ENCODE measurements around the gene SOHLH1.

GRCh38 chr9:135706288-135706687, 7.0 kb upstream of the SOHLH1 start:
- TF ChIP-seq REST (IDR thresholded peaks at IDR 0.05; ENCODE audit: insufficient read depth in 1 of 2, low read depth in 2 of 2, low read length in 1 of 2): no peak
- TF ChIP-seq, protein P1, sequence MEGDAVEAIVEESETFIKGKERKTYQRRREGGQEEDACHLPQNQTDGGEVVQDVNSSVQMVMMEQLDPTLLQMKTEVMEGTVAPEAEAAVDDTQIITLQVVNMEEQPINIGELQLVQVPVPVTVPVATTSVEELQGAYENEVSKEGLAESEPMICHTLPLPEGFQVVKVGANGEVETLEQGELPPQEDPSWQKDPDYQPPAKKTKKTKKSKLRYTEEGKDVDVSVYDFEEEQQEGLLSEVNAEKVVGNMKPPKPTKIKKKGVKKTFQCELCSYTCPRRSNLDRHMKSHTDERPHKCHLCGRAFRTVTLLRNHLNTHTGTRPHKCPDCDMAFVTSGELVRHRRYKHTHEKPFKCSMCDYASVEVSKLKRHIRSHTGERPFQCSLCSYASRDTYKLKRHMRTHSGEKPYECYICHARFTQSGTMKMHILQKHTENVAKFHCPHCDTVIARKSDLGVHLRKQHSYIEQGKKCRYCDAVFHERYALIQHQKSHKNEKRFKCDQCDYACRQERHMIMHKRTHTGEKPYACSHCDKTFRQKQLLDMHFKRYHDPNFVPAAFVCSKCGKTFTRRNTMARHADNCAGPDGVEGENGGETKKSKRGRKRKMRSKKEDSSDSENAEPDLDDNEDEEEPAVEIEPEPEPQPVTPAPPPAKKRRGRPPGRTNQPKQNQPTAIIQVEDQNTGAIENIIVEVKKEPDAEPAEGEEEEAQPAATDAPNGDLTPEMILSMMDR (IDR thresholded peaks at IDR 0.05): no peak
